Lung microvascular endothelial cell (primary cell): ENCODE results near the gene AMH. TPM values are rescaled to one million over a fixed set of nuclear protein-coding genes. Genes with fewer than 3 reads are reported as not detected.

Experiments used
- DNase-seq, 2 donors: peaks; one replicate each; pipeline versions ENCODE4 v3.0.0 to v3.0.0-alpha.2; 2010; ENCODE audit warnings: low read depth in 2 of 2
- total RNA-seq: library from RNA; depleted of rRNA; stranded (reverse); fragments of >200 nt; gene quantifications from 2 replicates; pipeline ENCODE4 v1.2.1, GENCODE V29; 2014

AMH gene
- total RNA-seq, 1 donor from 2014 or later: 3.6 TPM

- peak; percentile 23 to 35 for DNase-seq
These were observed 13.6 kb upstream of the AMH start for GRCh38 chr19:2235381-2236063.

- no peak for DNase-seq
These were observed 13.1 kb upstream of the AMH start for GRCh38 chr19:2236064-2236313.

- peak; percentile 98 to 99 for DNase-seq
These were observed 12.6 kb upstream of the AMH start, which contains the start of the genes PLEKHJ1 and SF3A2 for GRCh38 chr19:2236314-2237050. PLEKHJ1 (minus strand) TSS chr19:2236329; CDS start chr19:2236248, 81 bp downstream. SF3A2 (plus strand) TSS chr19:2236824; CDS start chr19:2243419, 6,595 bp downstream.

GRCh38 chr19:2237051-2237868, 11.9 kb upstream of the AMH start:
- peak in 1 of 2 donors; percentile 87 for DNase-seq

- DNase-seq: no peak
These were observed 11.3 kb upstream of the AMH start for GRCh38 chr19:2237869-2238153.

- peak in 1 of 2 donors; percentile 19 for DNase-seq
These were observed 9.9 kb upstream of the AMH start for GRCh38 chr19:2239173-2239572.

GRCh38 chr19:2239771-2240770, 9.1 kb upstream of the AMH start:
- peak; percentile 90 to 93 for DNase-seq

GRCh38 chr19:2240881-2241760, 8.0 kb upstream of the AMH start:
- peak; percentile 28 to 34 for DNase-seq

GRCh38 chr19:2242092-2242537, 7.0 kb upstream of the AMH start:
- DNase-seq: no peak

GRCh38 chr19:2242816-2243215, 6.3 kb upstream of the AMH start:
- DNase-seq: no peak

GRCh38 chr19:2243274-2244124, 5.6 kb upstream of the AMH start:
- no peak for DNase-seq

- DNase-seq: no peak
These were observed 5.1 kb upstream of the AMH start for GRCh38 chr19:2244125-2244411.

GRCh38 chr19:2244486-2244885, 4.6 kb upstream of the AMH start:
- DNase-seq: no peak

GRCh38 chr19:2245273-2245672, 3.9 kb upstream of the AMH start:
- no peak for DNase-seq

- no peak for DNase-seq
These were observed 3.0 kb upstream of the AMH start for GRCh38 chr19:2246014-2246620.

- DNase-seq: peak; percentile 48 to 82
These were observed 2.2 kb upstream of the AMH start for GRCh38 chr19:2246801-2247361.

GRCh38 chr19:2247433-2248101, 1.6 kb upstream of the AMH start:
- DNase-seq: no peak
